Large intestine (tissue), 3 donors: ENCODE measurements around the gene PGM2. TPM values are rescaled to one million over a fixed set of nuclear protein-coding genes. Genes with fewer than 3 reads are reported as not detected.

ENCODE experiments used
- DNase-seq, 2 donors: peaks; one replicate each; pipeline versions ENCODE4 v3.0.0 to v3.0.0-alpha.2; 2013
- H3K27ac ChIP-seq: one replicate; pipeline ENCODE4 v1.5.1; 2013; ENCODE audit warnings: low read length
- H3K27me3 ChIP-seq: 2 replicates; pipeline ENCODE4 v1.6.1; 2013; ENCODE audit warnings: low read length; ENCODE audit not compliant: control insufficient read depth, insufficient read depth
- H3K36me3 ChIP-seq: 2 replicates; pipeline ENCODE4 v1.6.1; 2013; ENCODE audit warnings: low read length; ENCODE audit not compliant: control insufficient read depth, insufficient read depth
- H3K4me1 ChIP-seq: one replicate; pipeline ENCODE4 v1.6.1; 2013; ENCODE audit warnings: low read length; ENCODE audit not compliant: control insufficient read depth, insufficient read depth
- H3K4me3 ChIP-seq: one replicate; pipeline ENCODE4 v1.5.1; 2013; ENCODE audit warnings: low read length
- H3K9me3 ChIP-seq: one replicate; pipeline ENCODE4 v1.6.1; 2013; ENCODE audit warnings: mild to moderate bottlenecking, low read depth, low read length, moderate library complexity; ENCODE audit not compliant: control insufficient read depth
- WGBS: methylation state at CpG from one replicate; pipeline ENCODE4 v1.1.5; 2013; ENCODE audit warnings: low lambda C conversion rate; ENCODE audit not compliant: insufficient coverage; 5-methylcytosine and 5-hydroxymethylcytosine counted together
- polyA plus RNA-seq: library from polyadenylated mRNA; unstranded; fragments of 120-200 nt; gene quantifications from one replicate; pipeline ENCODE4 v1.2.1, GENCODE V29; 2013

Gene PGM2
- polyA plus RNA-seq, 1 donor, result 35.3 TPM

DNA sequence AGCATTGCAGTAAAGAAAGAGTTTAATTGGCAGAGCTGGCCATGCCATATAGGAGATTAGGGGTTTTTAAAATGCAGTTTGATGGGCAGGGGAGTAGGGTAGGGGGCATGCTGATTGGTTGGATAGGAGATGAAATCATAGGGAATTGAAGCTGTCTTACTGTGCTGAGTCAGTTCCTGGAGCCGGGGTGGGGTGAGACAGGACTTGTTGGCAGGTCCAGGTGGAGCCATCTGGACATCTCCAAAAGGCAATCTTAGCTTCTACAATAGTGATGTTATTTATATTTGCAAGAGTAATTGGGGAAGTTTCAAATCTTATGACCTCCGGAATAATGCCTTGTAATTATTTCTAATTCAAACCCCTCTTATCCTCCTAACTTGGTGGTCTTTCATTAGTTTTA, 32.4 kb upstream of the PGM2 start:
- H3K9me3 ChIP-seq, result peaks cover 6% of the 10 kb centered on the region
- H3K4me3 ChIP-seq, result no peak overlapping the region
- WGBS, result no CpG with 5 or more reads among the region's 2 CpGs
- H3K4me1 ChIP-seq, result no peaks in the 10 kb centered on the region
- DNase-seq, result no peak
- H3K27me3 ChIP-seq, result no peaks in the 10 kb centered on the region
- H3K36me3 ChIP-seq, result no peaks in the 10 kb centered on the region
- H3K27ac ChIP-seq, result no peak overlapping the region

- Histone ChIP-seq H3K36me3 (no peaks in the 10 kb centered on the region), H3K9me3 (peaks cover 6% of the 10 kb centered on the region), H3K27me3 (no peaks in the 10 kb centered on the region), H3K27ac (no peak overlapping the region), H3K4me1 (no peaks in the 10 kb centered on the region), H3K4me3 (no peak overlapping the region)
- WGBS, result 54% methylated on average over 2 of the region's 3 CpGs
- no peak for DNase-seq
These were observed 30.8 kb upstream of the PGM2 start for GRCh38 chr4:37795581-37796195.

- Histone ChIP-seq H3K9me3 (peaks cover 4% of the 10 kb centered on the region), H3K4me3 (no peak overlapping the region), H3K27ac (no peak overlapping the region), H3K4me1 (no peaks in the 10 kb centered on the region), H3K36me3 (no peaks in the 10 kb centered on the region), H3K27me3 (no peaks in the 10 kb centered on the region)
- peak in 1 of 2 donors; percentile 48 for DNase-seq
- WGBS, result no CpG with 5 or more reads among the region's 2 CpGs
These were observed 29.1 kb upstream of the PGM2 start for GRCh38 chr4:37797374-37797773.

DNA sequence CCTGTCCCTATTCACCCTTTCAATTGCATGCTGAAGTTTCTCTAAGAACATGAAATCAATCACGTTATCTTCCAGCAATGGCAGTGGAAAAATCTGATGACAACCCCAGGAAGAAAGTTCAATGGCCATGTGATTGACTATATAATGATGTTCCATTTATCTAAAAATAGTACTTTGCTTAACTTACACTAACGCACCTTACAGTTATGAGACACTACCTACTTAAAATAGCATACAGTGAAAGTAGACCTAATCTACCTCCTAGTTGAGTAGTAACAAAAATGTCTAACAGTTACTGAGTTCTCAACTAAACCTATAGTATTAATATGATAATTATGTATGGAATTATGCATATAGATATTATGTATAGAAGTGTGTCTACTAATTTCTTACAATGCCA, 28.6 kb upstream of the PGM2 start:
- 50% methylated on average over 2 of the region's 2 CpGs for WGBS

GRCh38 chr4:37798616-37799015, 27.9 kb upstream of the PGM2 start:
- Histone ChIP-seq H3K4me3 (no peak overlapping the region), H3K27ac (no peak overlapping the region)

More for the DNA sequence above, 28.6 kb upstream of the PGM2 start:
- Histone ChIP-seq H3K36me3 (no peaks in the 10 kb centered on the region), H3K9me3 (peaks cover 3% of the 10 kb centered on the region), H3K27me3 (no peaks in the 10 kb centered on the region), H3K4me1 (no peaks in the 10 kb centered on the region), H3K27ac (no peak overlapping the region), H3K4me3 (no peak overlapping the region)
- peak in 1 of 2 donors; percentile 33 for DNase-seq

GRCh38 chr4:37799941-37800554, 26.4 kb upstream of the PGM2 start:
- H3K9me3 ChIP-seq, result no peaks in the 10 kb centered on the region
- no peaks in the 10 kb centered on the region for H3K4me1 ChIP-seq
- no peak for DNase-seq
- H3K4me3 ChIP-seq, result no peak overlapping the region
- no peaks in the 10 kb centered on the region for H3K27me3 ChIP-seq
- 72% methylated on average over 2 of the region's 4 CpGs for WGBS
- no peaks in the 10 kb centered on the region for H3K36me3 ChIP-seq
- H3K27ac ChIP-seq, result no peak overlapping the region

More at GRCh38 chr4:37798616-37799015, 27.9 kb upstream of the PGM2 start:
- Histone ChIP-seq H3K27me3 (no peaks in the 10 kb centered on the region), H3K4me1 (no peaks in the 10 kb centered on the region), H3K36me3 (no peaks in the 10 kb centered on the region), H3K9me3 (no peaks in the 10 kb centered on the region)
- DNase-seq, result no peak

DNA sequence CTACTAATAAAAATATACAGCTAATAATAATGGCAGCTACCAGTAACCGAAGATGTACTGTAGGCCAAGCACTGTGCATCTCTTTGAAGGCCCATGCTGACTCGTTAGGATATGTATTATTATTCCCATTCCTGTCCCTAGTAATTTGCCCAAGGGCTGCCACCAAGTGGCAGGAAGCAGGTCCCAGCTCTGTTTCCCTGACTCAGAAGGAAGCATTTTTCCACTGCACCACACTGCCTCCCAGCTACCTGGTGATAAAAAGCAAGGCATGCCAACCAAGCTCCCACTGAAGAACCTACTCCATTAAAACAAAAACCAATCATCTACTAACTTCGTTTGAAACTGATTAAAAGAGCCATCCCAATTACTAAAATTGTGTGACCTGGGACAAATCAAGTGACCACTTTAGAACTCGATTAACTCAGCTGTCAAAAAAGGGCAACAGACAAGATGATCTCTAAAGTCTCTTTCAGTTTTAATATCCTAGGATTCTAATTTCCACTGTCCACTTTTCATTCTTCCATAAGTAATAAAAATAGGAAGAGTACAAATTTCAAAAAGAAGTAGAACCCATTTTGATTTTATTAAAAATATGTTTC, 24.3 kb upstream of the PGM2 start:
- Histone ChIP-seq H3K27ac (no peak overlapping the region), H3K27me3 (no peaks in the 10 kb centered on the region), H3K9me3 (no peaks in the 10 kb centered on the region), H3K4me1 (no peaks in the 10 kb centered on the region), H3K36me3 (no peaks in the 10 kb centered on the region), H3K4me3 (no peak overlapping the region)
- peak; percentile 74 to 86 for DNase-seq
- WGBS, result 0% methylated on average over 1 of the region's 4 CpGs

GRCh38 chr4:37803348-37803973, 23.0 kb upstream of the PGM2 start:
- 35% methylated on average over 3 of the region's 4 CpGs for WGBS
- peak in 1 of 2 donors; percentile 42 for DNase-seq
- Histone ChIP-seq H3K9me3 (no peaks in the 10 kb centered on the region), H3K4me3 (no peak overlapping the region), H3K4me1 (no peaks in the 10 kb centered on the region), H3K36me3 (no peaks in the 10 kb centered on the region), H3K27ac (no peak overlapping the region), H3K27me3 (no peaks in the 10 kb centered on the region)

GRCh38 chr4:37805091-37805490, 21.4 kb upstream of the PGM2 start:
- no peak for DNase-seq
- WGBS, result no CpG with 5 or more reads among the region's 5 CpGs
- Histone ChIP-seq H3K36me3 (no peaks in the 10 kb centered on the region), H3K27me3 (no peaks in the 10 kb centered on the region), H3K27ac (no peak overlapping the region), H3K9me3 (no peaks in the 10 kb centered on the region), H3K4me1 (peaks cover 7% of the 10 kb centered on the region), H3K4me3 (no peak overlapping the region)

DNA sequence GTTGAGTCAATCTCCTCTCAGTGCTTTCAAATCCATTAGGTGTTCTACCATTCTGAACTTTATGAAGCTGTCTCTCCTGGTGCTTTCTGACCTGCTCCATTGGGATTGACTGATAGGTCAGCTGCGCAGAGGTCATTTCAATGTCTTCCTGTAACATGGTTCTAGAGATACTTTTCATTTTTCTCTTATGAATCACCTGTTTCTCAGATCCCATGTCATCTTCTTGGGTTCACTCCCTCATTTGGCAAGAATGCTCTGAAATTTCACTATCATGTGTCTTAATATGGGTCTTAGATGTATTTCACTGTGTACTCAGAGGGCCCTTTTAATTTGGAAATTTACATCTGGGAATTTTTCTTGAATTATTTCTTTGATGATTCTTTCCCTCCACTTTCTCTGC, 13.8 kb upstream of the PGM2 start:
- Histone ChIP-seq H3K27ac (peak overlapping the region; percentile 38), H3K9me3 (no peaks in the 10 kb centered on the region), H3K4me3 (no peak overlapping the region), H3K27me3 (no peaks in the 10 kb centered on the region), H3K36me3 (no peaks in the 10 kb centered on the region), H3K4me1 (peaks cover 13% of the 10 kb centered on the region)
- peak; percentile 25 to 35 for DNase-seq
- WGBS, result no CpG with 5 or more reads among the region's 1 CpG
